Activated naive CD4-positive, alpha-beta T cell (primary cell): ENCODE data around the gene ASIC2.

ENCODE experiments used
- DNase-seq, 4 experiments: peaks; one replicate each; lab custom pipeline; 2025; lab: John Stamatoyannopoulos, UW

Gene ASIC2

GRCh38 chr17:33292981-33293867 is at the start of gene ASIC2:
Gene ASIC2, minus strand, starts transcription at chr17:33293295.
- no peak for DNase-seq

DNA sequence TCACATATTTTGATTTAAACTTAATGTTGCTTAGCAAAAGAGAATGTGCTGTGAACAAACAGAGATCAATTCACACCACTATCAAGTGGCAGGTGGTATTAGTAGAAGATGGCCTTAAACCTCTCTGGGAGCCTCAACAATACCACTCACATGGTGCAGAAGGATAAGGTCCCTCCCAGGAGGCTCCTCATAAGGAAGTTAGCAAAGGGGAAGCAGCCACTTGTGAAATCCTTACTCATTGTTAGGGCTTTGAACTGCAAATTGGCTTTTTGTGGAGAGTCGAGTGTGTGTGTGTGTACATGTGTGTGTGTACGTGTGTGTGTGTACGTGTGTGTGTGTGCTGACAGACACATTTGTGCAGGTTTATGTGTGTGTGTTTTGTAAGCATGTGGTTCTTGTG is 48.9 kb upstream of the ASIC2 start:
- DNase-seq: no peak

DNA sequence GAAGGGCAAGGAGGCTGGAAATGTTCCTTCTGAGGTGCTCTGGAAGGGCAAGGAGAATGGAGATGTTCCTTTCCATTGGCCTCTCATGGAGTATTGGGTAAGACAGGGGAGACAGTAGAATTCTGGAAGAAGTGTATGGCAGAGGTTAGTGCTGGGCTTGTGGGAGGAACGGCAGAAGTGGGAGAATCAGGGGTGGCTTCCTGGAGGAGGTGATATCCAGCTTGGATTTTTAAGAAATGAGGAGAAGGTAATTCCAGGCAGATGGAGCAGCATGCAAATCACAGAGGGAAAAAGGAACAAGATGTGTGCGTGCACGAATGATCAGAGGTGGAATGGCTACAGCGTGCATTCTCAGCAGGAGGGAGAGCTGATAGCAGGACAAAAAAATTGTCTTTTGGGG is 45.1 kb upstream of the ASIC2 start:
- DNase-seq: no peak

DNA sequence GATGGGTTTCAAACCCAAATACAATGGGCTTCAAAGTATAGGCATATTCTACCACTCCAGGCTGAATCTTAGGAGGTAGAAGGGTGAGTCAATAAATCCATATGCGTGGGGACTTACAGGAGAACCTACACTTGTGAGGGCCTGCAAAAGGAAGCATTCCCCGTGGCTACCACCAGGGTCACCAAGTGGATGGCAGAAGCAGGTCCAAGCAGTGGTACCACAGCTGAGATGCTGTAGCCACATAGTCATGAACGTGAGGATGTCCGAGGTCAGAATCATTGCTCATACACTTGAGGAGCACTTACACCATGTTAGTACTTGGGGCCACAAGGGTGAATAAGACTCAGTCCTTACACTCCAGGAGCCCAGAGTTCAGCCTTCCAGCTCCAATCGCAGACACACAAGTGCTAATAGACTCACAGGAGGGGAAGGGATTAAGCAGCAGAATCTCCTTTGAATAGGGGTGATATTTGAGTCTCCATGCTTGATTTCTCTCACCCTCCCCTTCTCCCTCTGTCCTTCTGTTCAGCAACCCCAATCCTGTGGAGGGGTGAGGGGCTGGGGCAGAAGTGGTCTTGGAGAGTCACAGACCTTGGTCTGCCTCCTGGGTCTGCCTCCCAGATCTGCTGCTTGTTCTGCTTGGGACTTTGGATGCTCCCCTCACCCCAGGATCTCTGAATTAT is 42.5 kb upstream of the ASIC2 start:
- no peak for DNase-seq

GRCh38 chr17:33334703-33335102 is 41.6 kb upstream of the ASIC2 start:
- DNase-seq: no peak

- no peak for DNase-seq
Observed at GRCh38 chr17:33330877-33331276, 37.8 kb upstream of the ASIC2 start.

DNA sequence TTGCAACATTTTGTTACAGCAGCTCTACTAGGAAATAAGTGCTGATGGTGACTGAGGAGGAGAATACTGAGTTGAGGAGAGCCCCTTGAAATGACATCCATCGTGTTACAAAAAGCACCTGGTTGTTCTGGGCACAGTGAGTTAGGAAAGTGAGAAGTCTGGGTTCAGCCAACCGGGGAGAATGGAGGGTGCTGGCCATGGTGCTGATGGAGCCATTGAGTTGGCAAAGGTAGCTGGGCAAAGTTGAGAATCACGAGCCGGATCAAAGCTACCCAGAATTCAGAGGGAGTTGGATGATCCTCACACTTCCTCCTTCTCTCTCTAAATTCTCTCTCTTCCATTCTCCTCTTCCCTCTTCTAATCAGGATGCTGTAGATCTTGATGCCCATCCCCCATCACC is 35.0 kb upstream of the ASIC2 start:
- no peak for DNase-seq

GRCh38 chr17:33324736-33325135 is 31.6 kb upstream of the ASIC2 start:
- DNase-seq: no peak

DNA sequence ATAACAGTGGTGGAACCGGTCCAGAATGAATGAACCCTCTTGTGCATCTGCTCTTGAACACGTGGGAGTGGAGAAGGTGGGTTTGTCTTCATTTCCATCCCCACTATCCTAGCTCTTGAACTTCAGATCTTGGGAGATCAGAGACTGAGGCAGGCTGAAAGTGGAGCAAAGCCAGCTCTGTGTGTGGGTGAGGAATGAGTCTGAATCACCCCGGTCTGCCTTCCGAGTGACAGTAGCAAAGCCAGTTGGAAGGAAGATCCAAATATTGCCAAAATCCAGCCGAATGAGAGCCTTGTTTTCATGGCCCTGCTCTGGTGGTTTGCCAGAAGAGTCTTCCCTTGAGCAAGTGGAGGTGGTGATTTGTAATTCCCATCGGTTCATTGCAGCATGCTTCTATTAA is 29.0 kb upstream of the ASIC2 start:
- DNase-seq: no peak

DNA sequence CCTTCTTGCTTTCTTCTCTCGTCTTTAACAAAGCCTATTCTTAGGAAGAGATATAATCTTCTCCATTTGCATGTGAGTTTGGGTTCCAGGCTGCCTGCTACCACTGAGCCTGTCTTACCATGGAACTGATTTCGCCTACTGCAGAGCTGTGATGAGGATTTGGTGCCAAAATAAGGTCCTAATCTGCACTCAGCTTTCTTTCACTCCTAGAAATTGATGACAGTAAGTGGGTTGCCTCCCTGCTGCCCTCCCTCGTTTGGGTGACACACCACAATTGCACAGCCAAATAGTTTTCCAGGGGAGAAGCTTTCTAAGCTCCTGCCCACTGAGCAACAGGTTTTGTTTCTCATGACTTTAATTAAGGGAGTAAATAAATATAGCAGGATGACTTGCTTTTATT is 25.1 kb upstream of the ASIC2 start:
- no peak for DNase-seq

- no peak for DNase-seq
Observed at GRCh38 chr17:33316746-33317145, 23.7 kb upstream of the ASIC2 start.

DNA sequence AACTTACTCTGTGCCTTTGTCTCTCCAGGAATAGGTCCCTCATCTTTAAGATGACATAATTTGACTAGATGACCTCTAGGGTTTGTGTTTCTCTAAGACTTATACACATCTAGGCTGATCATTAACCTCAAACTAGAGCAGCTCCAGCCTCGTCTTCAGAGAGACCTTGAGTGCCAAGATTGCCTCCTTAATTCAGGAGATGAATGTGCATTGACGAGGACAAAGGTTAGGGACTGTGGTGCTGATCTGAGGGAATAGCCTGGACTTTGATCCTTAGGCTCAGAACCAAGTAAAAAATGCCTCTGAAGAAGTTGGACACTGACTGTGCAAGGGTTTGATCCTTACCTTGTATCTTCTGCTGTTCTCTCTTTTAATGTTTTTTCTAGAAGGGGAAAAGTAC is 17.2 kb upstream of the ASIC2 start:
- no peak for DNase-seq

DNA sequence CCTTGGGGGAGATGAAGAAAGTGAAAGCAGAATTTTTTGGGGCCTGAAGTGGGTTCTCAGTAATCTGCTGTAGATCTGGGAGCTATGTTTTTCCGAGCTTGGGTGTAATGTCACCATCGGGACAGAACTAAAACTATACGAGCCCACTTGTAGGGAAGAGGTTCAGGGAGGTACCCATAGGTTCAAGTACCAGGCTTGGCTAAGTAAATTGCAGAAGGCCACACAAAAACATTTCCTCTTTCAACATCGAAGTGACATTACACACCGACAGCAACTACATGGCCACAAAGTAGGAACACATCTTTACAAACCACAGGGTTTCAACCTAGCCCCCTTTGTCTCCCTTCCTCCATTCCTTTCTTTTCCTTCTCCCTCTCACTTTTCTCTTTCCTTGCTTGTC is 10.2 kb upstream of the ASIC2 start:
- DNase-seq: no peak

DNA sequence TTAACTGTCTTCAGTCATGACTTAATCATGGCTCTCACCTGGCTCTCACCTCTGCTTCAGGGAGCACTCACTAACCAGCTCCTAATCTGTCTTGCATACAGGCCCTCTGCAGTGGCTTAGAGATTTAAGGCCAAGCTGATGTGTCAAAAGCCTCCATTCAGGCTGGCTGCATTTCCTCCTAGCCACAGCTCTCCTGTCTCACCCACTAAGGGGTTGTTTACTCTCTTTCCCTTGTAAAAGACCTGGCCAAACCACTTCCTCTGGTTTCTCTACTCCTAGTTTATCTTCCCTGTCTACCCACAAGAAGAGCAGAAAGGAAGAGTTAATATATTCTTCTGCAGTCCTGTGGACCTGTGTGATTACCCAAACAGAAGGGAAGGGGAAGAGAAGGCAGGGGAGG is 9.3 kb upstream of the ASIC2 start:
- DNase-seq: no peak

DNA sequence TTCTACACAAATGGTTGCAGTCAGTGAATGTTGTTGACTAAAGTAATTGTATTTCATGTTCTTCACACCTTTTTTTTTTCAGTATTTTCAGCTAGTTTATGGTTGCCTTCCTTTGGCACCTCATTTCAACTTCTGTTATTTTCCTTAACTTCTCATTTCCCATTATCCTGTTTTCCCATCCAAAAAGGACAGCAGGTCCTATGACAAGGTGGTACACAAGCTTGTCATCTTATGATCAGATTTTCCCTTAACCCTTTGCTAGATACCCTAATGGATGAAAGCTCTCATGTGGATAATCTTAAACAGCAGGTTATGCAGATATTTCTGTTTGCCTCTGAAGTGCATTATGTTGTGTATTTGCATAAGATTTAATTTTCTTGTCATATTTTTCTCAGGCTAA is 7.1 kb upstream of the ASIC2 start:
- no peak for DNase-seq

DNA sequence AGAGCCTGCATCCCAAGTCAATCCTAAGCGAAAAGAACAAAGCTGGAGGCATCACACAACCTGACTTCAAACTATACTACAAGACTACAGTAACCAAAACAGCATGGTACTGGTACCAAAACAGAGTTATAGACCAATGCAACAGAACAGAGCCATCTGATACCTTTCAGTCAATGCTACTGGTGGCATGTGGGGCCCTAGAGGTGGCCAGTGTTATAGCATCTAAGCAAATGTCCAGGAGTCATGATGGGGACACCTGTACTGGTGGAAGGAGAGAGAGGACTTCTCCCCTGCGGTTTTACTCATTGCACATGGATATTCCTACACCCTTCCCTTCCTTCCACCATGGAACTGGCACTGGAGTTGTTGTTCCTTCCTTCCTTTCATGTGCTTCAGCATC is 6.0 kb upstream of the ASIC2 start:
- DNase-seq: no peak

DNA sequence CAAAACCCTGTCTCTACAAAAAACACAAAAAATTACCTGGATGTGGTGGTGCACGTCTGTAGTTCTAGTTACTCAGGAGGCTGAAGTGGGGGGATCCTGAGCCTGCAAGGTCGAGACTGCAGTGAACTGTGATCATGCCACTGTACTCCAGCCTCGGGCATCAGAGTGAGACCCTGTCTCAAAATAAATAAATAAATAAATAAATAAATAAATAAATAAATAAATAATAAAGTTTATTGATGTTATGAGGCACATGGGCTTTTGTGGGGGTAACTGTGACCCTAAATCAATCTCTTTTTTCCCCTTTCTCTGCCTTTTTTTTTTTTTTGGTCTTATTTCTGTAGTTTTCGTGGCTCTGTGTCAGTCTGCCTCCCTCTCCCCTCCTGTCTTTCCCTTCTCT is 4.5 kb upstream of the ASIC2 start:
- DNase-seq: no peak

DNA sequence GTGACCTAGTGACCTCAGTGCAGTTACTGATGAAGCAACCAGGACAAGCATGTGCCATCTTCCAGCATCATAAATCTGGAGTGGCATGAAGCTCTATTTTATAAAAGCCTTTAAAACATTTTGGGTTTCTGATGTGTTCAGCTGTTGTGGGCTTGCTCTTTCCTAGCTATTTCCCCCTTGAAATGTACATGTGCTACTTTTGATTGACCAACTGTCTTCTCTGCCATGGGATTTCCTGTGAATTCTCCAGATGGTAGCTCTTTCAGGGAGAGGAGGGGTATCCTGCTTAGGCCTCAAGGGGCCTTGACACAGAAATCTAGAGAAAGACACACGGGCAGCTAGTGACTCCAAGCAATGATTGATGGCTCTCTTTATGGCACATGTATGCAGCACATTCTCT is 1.9 kb upstream of the ASIC2 start:
- no peak for DNase-seq

DNA sequence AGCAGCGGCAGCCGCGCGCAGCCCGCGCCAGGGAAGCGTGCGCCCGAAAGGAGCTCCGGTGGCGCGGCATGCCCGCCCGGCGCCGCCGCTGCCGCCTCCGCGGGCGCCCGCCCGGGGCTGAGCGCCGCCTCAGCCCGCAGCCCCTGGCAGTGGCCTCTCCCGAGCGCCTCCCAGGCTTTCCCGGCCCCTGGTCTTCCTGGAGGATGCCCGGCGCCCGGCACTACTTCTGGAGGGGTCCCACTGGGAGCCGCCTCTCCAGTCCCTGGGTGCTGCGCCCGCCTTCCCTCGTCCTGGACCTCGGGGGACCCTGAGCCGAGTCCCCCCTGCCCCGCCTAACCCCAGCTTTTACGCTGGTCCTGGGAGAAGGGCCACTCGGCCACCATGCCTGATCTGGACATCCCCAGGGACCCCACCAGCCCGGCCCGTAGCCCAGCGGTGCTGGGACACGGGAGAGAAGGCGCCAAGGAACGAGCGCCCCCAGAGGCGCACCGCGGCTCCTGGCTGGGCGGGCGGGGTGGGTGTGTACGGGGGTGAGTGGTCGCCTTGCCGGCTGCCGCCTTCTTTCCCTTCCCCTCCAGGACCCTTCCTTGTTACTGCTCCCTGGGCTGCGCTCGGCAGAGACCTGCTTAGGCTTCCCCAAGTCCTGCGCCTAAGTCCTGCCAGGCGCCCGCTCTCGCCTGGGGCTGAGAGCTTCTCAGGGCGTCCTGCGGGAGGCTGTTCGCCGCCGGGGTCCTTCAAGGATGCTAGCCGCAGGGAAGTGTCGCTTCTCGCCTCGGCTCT is 704 bp downstream of the ASIC2 start:
- no peak for DNase-seq

DNA sequence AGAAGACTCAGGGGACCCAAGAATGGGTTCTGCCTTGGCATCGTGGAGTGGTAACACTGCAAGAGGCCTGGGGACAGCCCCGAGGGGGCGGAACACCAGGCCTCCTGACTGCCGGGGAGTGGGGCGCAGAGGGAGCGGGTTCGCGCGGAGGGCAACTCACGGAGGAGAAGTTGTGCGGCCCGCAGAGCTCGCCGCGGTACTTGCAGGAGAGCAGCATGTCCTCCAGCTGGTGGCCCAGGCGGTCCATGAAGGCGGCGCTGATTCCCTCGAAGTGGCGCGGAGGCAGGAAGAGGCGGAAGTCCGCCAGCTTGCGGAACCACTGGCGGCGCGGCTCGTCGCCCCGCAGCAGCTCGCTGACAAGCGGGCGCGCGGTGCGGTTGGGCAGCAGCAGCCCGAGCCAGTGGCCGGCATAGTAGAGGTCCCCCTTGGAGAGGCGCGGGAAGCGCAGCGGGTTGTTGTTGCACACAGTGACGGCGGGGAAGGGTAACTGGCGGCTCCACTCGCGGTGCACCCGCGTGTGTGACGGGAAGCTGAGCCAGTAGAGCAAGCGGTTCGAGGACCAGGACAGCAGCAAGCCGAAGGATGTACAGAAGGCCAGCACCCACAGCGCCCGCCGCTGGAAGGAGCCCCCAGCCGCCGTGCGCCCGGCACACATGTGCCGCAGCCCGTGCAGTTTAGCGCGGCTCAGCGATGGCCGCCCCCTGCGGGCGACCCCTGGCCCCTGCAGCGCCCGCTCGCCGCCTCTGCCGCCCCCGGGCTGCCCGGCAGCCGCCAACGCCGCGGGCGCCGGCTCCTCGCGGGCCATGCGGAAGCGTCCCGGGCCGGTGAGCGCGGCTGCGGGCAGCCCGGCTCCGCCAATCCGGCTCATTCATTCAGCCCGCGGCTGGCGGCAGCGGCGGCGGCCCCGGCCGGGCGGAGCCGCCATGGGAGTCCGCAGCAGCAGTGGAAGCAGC is 1.6 kb downstream of the ASIC2 start:
- no peak for DNase-seq

DNA sequence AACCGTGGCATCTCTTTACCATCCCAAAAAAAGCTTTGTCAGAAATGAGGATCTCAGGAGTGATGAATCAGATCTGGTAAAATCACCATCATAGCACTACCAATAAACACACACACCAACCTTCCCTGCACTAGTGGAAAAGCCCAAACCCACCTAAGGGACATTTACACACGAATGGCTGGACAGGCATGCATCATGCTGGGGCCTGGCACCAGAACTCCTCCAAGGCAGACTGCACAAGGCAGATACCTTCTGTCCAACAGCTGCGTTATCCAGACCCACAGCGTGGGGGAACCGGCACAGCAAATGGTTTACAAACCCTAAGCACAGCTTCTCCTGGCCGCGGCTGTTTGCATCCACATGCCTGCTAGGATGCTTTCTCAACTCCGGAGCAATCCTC is 2.8 kb downstream of the ASIC2 start:
- DNase-seq: no peak

GRCh38 chr17:33288954-33289353 is 4.1 kb downstream of the ASIC2 start:
- DNase-seq: no peak
